GM12874 (cell line): ENCODE results near the gene OCLN.

Experiments
- TF ChIP-seq, protein P1 (sequence below): IDR thresholded peaks from 2 replicates; pipeline ENCODE4 v1.5.1; 2011; ENCODE audit warnings: low read depth, mild to moderate bottlenecking, control low read depth, low read length, moderate library complexity; ENCODE audit not compliant: insufficient read depth

Gene OCLN

DNA sequence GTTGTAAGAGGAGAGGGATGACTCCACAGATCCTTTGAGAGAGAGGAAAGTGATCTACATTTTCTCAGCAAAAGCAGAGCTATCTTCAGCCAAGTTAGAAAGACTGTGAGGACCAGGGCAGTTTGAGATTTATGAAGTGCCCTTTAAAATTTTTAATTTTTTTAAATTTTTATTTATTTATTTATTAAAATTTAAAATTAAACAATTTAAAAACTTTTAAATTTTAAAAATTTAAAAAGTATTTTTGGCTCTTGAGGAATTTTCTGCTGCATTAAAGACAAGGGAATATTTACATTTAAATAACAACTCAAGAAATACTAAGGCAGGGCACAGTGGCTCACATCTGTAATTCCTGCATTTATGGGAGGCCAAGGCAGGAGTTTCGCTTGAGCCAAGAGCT is 30.4 kb upstream of the OCLN start:
- TF ChIP-seq, protein P1, sequence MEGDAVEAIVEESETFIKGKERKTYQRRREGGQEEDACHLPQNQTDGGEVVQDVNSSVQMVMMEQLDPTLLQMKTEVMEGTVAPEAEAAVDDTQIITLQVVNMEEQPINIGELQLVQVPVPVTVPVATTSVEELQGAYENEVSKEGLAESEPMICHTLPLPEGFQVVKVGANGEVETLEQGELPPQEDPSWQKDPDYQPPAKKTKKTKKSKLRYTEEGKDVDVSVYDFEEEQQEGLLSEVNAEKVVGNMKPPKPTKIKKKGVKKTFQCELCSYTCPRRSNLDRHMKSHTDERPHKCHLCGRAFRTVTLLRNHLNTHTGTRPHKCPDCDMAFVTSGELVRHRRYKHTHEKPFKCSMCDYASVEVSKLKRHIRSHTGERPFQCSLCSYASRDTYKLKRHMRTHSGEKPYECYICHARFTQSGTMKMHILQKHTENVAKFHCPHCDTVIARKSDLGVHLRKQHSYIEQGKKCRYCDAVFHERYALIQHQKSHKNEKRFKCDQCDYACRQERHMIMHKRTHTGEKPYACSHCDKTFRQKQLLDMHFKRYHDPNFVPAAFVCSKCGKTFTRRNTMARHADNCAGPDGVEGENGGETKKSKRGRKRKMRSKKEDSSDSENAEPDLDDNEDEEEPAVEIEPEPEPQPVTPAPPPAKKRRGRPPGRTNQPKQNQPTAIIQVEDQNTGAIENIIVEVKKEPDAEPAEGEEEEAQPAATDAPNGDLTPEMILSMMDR = no peak

DNA sequence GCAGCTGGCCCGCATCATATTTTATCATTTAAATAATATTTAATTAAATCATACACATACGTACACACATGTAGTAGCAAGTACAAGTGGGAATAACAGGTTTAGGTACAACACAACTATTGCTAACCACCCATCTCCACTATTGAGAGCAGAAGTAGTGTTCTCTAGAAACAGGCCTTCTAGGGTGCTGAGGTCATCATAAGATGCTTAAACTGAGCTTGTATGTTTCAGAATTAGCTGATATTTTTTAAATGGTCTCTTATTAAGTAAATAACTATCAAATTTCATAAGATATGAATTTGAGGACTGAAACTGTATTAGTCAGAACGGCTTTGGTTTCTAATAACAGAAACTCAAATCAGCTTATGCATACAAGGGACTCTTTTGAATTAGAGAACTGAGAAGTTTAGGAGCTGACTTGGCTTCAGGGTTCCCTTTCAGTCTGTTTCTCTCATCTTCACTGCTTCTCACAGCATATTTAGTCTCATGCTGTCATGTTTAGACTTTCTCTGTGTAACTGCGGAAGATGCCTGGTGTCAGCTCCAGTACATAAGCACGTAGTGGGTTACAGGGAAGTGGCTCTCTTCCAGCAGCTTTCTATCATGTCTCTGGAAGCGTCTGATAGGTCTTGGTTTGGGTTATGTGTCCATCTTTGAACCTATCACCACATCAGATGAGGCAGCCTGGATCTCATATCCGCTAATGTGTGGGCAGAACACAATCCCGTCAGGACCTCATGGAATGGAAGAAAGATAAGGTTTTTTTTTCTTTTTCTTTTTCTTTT is 25.0 kb upstream of the OCLN start:
- TF ChIP-seq, protein P1 = no peak

DNA sequence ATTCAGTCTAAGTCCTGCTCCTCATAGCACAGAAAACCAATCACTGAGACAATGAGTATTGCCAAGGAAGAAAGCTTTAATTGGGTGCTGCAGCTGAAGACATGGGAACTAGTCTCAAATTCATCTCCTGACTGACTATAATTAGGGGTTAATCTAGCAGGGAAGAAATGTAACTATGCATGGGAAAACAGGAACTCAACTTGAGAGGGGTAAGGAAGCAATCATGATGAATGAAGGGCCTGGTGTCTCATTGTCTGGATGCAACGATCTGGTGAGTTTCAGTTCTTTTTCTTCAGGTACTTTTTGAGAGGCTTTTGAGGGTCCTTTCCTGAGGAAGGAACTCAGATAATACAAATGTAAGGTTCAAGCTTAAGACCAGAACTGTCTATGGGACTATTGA is 24.0 kb upstream of the OCLN start:
- TF ChIP-seq, protein P1 = no peak

GRCh38 chr5:69477170-69477569 is 15.4 kb upstream of the OCLN start:
- TF ChIP-seq, protein P1 = no peak

- TF ChIP-seq, protein P1 = no peak
Observed at GRCh38 chr5:69484891-69485290, 7.7 kb upstream of the OCLN start.

- TF ChIP-seq, protein P1 = no peak
Observed at GRCh38 chr5:69485471-69485870, 7.1 kb upstream of the OCLN start.

- TF ChIP-seq, protein P1 = no peak
Observed at GRCh38 chr5:69489246-69489645, 3.3 kb upstream of the OCLN start.
